IPS-NIHi7 (cell line): ENCODE measurements around the gene STAG2.
"Not testable (repeated sequence)": the region's sequence is repeated elsewhere in the genome, so short reads cannot be mapped to it uniquely, and the experiment has no call there.

ENCODE experiments used
- DNase-seq: peaks from one replicate; pipeline ENCODE4 v3.0.0; 2012; ENCODE audit warnings: mixed read lengths; ENCODE audit errors: extremely low spot score

STAG2 gene

GRCh38 chrX:123961268-123962005, at the start of gene STAG2:
STAG2 (plus strand) TSS chrX:123961706; CDS start chrX:124022628, 60,922 bp downstream.
- peak; percentile 69 for DNase-seq

- no peak for DNase-seq
Measured at GRCh38 chrX:123917069-123917468, 44.4 kb upstream of the STAG2 start.

GRCh38 chrX:123918106-123918721, 43.3 kb upstream of the STAG2 start:
- DNase-seq = no peak

DNA sequence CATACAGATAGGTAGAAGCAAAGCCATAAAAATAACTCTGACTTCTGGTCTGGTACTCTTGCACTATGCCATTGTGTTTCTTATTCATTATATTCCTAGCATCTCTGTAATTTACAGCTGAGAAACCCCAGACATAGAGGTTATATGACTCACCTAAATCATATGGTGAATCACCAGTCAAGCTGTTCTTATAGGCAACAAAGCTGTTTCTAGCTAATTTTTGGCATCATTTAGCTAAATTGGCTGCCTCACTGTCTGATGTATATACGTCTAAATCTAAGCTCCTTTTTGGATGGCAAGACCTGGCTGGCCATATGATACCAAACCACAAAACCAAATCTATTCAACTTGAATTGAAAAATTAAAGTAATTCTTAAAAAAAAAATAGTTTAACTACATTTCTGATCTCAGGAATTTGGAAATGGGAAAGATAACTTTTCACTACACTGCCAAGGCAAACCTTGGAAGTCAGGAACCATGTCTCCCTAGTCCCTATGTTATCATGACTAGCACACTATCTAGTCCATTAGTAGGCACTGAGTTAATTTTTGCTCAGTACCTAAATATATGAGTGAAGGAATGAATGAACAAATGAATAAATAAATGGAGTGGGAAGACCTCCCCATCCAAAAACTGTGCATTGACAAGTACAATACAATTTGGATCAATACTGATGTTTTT, 41.3 kb upstream of the STAG2 start:
- DNase-seq = no peak

GRCh38 chrX:123923211-123923610, 38.3 kb upstream of the STAG2 start:
- no peak for DNase-seq

DNA sequence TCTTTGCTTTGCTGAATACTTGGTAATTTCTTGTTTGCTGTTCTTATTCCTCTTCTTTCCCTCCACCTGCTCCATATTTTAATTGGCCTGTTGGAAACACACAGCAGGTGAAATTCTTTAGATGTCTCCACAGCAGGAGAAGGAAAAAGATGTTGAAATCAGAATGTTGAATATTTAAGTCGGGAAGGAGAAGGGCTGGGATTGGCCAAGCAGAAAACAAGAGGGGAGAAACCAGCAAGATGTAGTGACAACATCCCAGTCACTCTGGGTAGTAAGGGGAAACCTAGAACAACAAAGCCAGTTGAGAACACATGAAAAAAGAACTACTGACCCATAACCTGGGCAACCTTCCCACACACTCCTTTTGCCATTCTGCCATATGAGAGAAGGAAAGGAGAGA, 37.3 kb upstream of the STAG2 start:
- DNase-seq = peak; percentile 72

GRCh38 chrX:123927845-123928244, 33.7 kb upstream of the STAG2 start:
- DNase-seq = no peak

GRCh38 chrX:123932055-123932454, 29.5 kb upstream of the STAG2 start:
- not testable (repeated sequence) for DNase-seq

DNA sequence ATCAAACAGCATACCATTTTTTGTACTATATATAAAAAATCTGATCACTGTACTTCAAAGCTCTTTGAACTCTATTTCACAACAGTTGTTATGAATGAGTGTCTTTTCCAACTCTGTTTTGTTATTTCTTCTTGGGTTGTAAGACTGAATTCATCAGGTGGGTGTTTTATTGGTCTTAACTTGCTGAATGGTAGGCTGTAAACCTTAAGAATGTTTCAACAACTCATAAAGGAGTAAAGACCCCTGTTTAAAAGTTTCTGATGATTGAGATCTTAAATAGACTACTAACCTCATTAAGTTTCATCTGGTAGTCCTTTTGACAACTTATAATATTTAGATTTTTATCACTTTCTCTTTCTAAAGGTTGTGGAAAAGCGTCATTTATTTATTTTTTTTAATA, 18.4 kb upstream of the STAG2 start:
- DNase-seq = no peak

DNA sequence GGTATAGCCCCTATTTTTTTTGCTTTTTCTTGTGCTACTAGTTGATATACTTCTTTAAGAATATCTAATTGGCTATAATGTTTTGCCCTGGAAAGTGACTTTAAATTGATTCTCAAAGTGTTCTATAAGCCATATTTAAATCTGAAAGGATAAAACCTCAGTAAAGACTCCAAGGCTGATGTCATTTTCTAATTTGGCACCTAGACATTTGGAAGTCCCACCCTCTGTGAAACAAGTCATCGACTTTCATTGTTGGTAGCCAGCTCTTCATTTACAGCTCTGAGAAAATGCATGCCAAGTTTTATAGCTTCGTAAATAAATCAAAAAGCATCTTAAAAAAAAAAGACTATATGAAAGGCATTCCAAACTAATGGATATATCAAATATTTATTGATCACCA, 18.0 kb upstream of the STAG2 start:
- DNase-seq = no peak

GRCh38 chrX:123949846-123950245, 11.7 kb upstream of the STAG2 start:
- DNase-seq = no peak

GRCh38 chrX:123959281-123960063, 2.0 kb upstream of the STAG2 start:
- peak; percentile 28 for DNase-seq

DNA sequence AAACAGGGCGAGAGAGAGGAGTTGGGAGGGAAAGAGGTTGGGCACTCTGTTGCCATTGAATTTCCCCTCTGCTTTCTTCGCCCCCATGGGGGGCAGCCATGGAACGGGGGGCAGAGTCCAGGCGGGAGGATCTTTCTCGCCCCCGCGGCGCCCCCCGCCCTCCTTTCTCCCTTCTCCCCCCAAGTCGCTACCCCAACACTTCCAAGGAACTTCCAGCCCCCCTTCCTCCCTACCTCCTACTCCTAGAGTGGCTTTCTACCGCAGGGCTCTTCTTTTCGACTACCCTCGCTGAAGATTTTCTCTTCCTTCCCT, 594 bp upstream of the STAG2 start:
- DNase-seq = no peak

- no peak for DNase-seq
Measured at GRCh38 chrX:123962006-123962467, 531 bp downstream of the STAG2 start.

- DNase-seq = peak; percentile 92
Measured at GRCh38 chrX:123962794-123963373, 1.4 kb downstream of the STAG2 start.

DNA sequence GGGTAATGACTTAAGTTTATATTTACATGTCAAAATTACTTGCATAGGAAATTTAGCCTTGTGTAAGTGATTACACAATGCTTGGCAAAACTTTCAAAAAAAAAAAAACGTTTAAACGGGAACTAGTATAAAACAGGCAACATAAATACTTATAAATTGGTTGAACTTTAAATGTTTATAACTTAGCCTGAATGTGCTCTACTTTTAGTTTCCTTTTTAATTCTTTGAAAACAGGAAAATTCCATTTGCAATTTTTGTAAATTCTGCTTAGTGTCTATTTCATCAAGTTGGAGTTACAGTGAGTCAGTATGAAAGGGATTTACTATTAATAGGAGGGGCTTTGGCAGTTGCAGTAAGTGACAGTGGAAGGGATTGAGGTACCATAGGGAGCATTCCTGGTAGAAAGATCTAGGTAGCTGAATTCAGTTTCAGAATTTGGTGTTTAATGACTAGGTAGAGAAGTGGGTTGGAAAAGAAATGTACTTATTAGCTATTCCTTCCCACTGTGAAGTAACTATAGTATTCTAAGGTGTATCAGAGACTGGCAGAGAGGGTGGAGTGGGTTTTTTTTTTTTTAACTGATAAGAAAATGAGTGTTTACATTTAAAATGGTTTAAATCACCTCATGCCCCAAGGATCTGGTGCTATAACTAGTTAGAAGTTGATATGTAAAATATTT, 2.8 kb downstream of the STAG2 start:
- DNase-seq = no peak

DNA sequence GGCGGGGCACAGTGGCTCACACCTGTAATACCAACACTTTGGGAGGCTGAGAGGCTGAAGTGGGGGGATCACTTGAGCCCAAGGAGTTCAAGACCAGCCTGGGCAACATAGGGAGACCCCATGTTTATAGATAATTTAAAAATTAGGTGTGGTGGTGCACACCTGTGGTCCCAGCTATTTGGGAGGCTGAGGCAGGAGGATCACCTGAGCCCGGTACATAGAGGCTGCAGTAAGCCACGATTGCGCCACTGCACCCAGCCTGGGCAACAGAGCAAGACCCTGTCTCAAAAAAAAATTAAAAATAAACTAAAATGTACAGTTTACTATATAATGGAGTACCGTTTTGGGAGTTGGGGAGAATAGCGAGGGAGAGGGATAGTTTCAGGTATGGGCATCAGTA, 4.2 kb downstream of the STAG2 start:
- DNase-seq = no peak

- DNase-seq = no peak
Measured at GRCh38 chrX:123967497-123967896, 6.0 kb downstream of the STAG2 start.

- no peak for DNase-seq
Measured at GRCh38 chrX:123968383-123969050, 7.0 kb downstream of the STAG2 start.

- no peak for DNase-seq
Measured at GRCh38 chrX:123971982-123972381, 10.5 kb downstream of the STAG2 start.

DNA sequence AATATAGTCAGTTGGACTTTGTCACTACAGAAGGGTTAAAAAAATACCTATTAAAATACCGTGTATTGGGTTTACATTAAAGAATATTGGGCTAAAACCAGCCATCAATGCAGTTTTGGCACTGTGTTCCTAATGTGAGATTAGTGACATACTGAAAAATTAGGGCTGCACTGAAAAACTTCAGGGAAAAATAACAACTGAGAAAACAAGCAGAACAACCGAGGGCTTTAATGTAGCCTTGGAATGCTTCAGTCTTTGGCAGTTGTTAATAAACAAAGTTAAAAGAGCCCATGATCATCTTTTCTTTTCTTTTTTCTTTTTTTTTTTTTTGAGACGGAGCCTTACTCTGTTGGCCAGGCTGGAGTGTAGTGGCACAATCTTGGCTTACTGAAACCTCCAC, 12.4 kb downstream of the STAG2 start:
- no peak for DNase-seq
